Ovary (tissue), 9 donors: ENCODE data around the gene PHKB. TPM values are rescaled to one million over a fixed set of nuclear protein-coding genes. Genes with fewer than 3 reads are reported as not detected.
"Not testable (repeated sequence)": the region's sequence is repeated elsewhere in the genome, so short reads cannot be mapped to it uniquely, and the experiment has no call there.

Experiments used
- DNase-seq, 5 donors: peaks; one replicate each; pipeline ENCODE4 v3.0.0-alpha.2; 2019 to 2020
- H3K27ac ChIP-seq, 2 donors: fragments of 200-600 bp; one replicate each; pipeline versions ENCODE4 v1.5.1 to v1.8.0; 2019 to 2022
- H3K27me3 ChIP-seq: fragments of 200-600 bp; one replicate; pipeline ENCODE4 v1.8.0; 2022
- H3K36me3 ChIP-seq: fragments of 200-600 bp; sonication (generic); one replicate; pipeline ENCODE4 v1.5.1; 2019
- H3K4me1 ChIP-seq: one replicate; pipeline ENCODE4 v1.8.1; 2013; ENCODE audit warnings: mild to moderate bottlenecking, moderate library complexity; ENCODE audit not compliant: insufficient read depth
- H3K4me3 ChIP-seq: fragments of 200-600 bp; sonication (generic); one replicate; pipeline ENCODE4 v1.5.1; 2017
- H3K9me3 ChIP-seq, 2 donors: fragments of 200-600 bp in 1 of 2; sonication (generic) in 1 of 2; one replicate each; pipeline versions ENCODE4 v1.5.1 to v1.8.1; 2013 to 2019; ENCODE audit warnings: mild to moderate bottlenecking in 1 of 2, moderate library complexity in 1 of 2
- EP300 ChIP-seq: sonication (generic); formaldehyde crosslinking; IDR thresholded peaks from one replicate; pipeline ENCODE4 v1.6.1; 2017; ENCODE audit warnings: antibody characterized with exemption
- POLR2A ChIP-seq: fragments of 450-650 bp; IDR thresholded peaks from one replicate; pipeline ENCODE4 v1.6.1; 2017; ENCODE audit warnings: antibody characterized with exemption, mild to moderate bottlenecking, moderate library complexity
- WGBS, 3 donors: extraction: QIAGEN DNeasy Blood & Tissue Kit in 1 of 3; methylation state at CpG; one replicate each; pipeline versions ENCODE4 v1.1.5 to v1.1.7; 2013 to 2017; 5-methylcytosine and 5-hydroxymethylcytosine counted together
- intact Hi-C, 4 donors: fragments of 100-400 bp; cut with DNase I; formaldehyde crosslinking; loops; one replicate each; pipeline versions ENCODE4 v1.11.0 to v1.15.1; 2022 to 2023
- polyA plus RNA-seq, 2 donors: library from polyadenylated mRNA; stranded (reverse); fragments of 200-250 nt in 1 of 2; fragments of 350-450 nt in 1 of 2; fragmentation: Illumina TruSeq in 1 of 2; extraction: RNeasy Lipid Tissue Mini Kit (QIAGEN cat#74804) in 1 of 2; gene quantifications; one replicate each; pipeline ENCODE4 v1.2.3, GENCODE V29; 2013 to 2014
- total RNA-seq, 7 donors: library from RNA; depleted of rRNA in 2 of 7; stranded (reverse); fragments of >200 nt in 2 of 7; fragmentation: NEBNext Ultra II Directional in 3 of 7; extraction: Animal tissue kit (Norgen Biotek cat#: 25700) in 3 of 7; gene quantifications; one replicate each; pipeline versions ENCODE4 v1.1.0 to v1.2.4, GENCODE V29; 2016 to 2023
- TF ChIP-seq, protein P1 (sequence below), 3 donors: fragments of 450-650 bp in 2 of 3; fragments of 200-600 bp in 1 of 3; IDR thresholded peaks; one replicate each; pipeline versions ENCODE4 v1.5.1 to v1.8.0; 2016 to 2022; ENCODE audit warnings: antibody characterized with exemption in 3 of 3, mild to moderate bottlenecking in 1 of 3
- donor health status: DM: no; HTN: no; CAD: no; lungs with moderate emphysema.
- donor health status: DM: no; HTN: no; CAD: no.
- donor health status: Bipolar disorder and iron deficiency.
- donor health status: DM: yes; HTN: yes; CAD: no.
- donor health status: DM: no; HTN: no; CAD: no.
- donor health status: DM: yes; HTN: yes; CAD: no.

Gene PHKB
- total and polyA plus RNA-seq, 9 donors: 16.5 to 86.6 (median 59.4) TPM

DNA sequence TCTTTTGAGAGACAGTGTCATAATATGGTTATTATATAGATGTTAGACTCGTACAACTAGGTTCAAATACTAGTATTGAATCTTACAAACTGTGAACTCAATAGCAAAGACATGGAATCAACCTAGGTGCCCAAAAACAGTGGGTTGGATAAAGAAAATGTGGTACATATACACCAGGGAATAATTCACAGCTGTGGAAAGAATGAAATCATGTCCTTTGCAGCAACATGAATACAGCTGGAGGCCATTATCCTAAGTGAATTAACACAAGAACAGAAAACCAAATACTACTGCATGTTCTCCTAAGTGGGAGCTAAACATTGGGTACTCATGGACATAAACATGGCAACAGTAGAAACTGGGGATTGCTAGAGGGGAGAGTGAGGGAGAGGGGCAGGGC is 8.1 kb downstream of the PHKB start:
- H3K4me3 ChIP-seq: no peak overlapping the region
- no peak for DNase-seq
- H3K4me1 ChIP-seq: peaks cover 4% of the 10 kb centered on the region
- WGBS, 3 donors: 95 to 98% (median 96%) methylated on average over 1 of the region's 1 CpG
- H3K27me3 ChIP-seq: no peaks in the 10 kb centered on the region
- H3K36me3 ChIP-seq: no peaks in the 10 kb centered on the region
- TF ChIP-seq EP300: no peak
- TF ChIP-seq, protein P1, sequence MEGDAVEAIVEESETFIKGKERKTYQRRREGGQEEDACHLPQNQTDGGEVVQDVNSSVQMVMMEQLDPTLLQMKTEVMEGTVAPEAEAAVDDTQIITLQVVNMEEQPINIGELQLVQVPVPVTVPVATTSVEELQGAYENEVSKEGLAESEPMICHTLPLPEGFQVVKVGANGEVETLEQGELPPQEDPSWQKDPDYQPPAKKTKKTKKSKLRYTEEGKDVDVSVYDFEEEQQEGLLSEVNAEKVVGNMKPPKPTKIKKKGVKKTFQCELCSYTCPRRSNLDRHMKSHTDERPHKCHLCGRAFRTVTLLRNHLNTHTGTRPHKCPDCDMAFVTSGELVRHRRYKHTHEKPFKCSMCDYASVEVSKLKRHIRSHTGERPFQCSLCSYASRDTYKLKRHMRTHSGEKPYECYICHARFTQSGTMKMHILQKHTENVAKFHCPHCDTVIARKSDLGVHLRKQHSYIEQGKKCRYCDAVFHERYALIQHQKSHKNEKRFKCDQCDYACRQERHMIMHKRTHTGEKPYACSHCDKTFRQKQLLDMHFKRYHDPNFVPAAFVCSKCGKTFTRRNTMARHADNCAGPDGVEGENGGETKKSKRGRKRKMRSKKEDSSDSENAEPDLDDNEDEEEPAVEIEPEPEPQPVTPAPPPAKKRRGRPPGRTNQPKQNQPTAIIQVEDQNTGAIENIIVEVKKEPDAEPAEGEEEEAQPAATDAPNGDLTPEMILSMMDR (IDR thresholded peaks at IDR 0.05): no peak
- no peak for TF ChIP-seq POLR2A
- no peak overlapping the region for H3K27ac ChIP-seq
- intact Hi-C loops: no loop called here
- H3K9me3 ChIP-seq: no peaks in the 10 kb centered on the region

DNA sequence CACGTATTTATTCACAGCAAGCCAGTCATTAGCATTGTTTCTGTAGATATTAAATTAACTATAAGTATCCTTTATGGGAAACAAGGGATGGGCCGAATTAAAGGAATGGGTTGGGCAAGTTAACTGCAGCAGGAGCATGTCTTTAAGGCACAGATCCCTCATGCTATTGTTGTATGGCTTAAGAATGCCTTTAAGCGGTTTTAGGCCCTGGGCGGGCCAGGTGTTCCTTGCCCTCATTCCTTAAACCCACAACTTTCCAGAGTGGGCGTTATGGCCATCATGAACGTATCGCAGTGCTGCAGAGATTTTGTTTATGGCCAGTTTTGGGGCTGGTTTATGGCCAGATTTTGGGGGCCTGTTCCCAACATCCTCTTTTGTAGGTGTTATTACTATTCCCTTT is 9.1 kb downstream of the PHKB start:
- no peak for TF ChIP-seq EP300
- TF ChIP-seq, protein P1 (IDR thresholded peaks at IDR 0.05): no peak
- TF ChIP-seq POLR2A: no peak
- no peak for DNase-seq
- no peaks in the 10 kb centered on the region for H3K27me3 ChIP-seq
- H3K4me1 ChIP-seq: peaks cover 4% of the 10 kb centered on the region
- H3K4me3 ChIP-seq: no peak overlapping the region
- H3K36me3 ChIP-seq: no peaks in the 10 kb centered on the region
- 93 to 98% (median 97%) methylated on average over 7 of the region's 7 CpGs for WGBS, 3 donors
- H3K9me3 ChIP-seq: no peaks in the 10 kb centered on the region
- intact Hi-C loops: no loop called here
- no peak overlapping the region for H3K27ac ChIP-seq

DNA sequence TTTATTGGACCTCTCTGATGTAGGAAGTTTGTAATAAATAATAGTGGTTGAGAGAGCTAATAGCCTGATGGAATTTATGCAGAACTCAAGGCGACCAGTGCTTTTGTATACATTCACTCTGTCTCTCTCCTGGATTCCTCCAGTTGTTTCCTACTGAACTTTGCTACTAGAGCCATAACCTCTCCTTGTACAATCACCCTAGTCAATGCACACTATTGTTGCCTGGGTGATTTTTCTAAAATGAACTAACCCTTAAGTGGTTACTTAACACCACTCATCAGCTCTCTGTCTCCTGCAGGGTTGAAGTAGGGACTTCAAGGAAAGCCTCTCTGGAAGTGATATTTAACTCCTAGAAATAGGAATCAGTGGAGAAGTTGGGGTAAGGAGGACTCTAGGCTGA is 9.7 kb downstream of the PHKB start:
- Histone ChIP-seq H3K4me3 (no peak overlapping the region), H3K4me1 (peaks cover 4% of the 10 kb centered on the region), H3K27me3 (no peaks in the 10 kb centered on the region), H3K36me3 (no peaks in the 10 kb centered on the region), H3K9me3 (no peaks in the 10 kb centered on the region), H3K27ac (no peak overlapping the region)
- 94 to 100% (median 96%) methylated on average over 1 of the region's 1 CpG for WGBS, 3 donors
- DNase-seq: no peak
- intact Hi-C loops: no loop called here
- TF ChIP-seq EP300 (no peak), POLR2A (no peak)
- TF ChIP-seq, protein P1 (IDR thresholded peaks at IDR 0.05): no peak

DNA sequence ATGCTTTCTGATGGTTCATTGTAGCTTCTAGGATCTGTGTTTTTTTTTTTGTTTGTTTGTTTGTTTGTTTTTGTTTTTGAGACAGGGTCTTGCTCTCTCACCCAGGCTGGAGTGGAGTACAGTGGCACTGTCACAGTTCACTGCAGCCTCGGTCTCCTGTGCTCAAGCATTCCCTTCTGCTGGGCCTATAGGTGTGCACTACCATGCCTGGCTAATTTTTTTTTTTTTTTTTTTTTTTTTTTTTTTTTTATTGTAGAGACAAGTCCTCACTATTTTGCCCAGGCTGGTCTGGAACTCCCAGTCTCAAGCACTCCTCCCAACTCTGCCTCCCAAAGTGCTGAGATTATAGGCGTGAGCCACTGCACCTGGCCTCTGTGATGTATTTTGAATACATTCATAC is 11.9 kb downstream of the PHKB start:
- H3K4me1 ChIP-seq, H3K27me3 ChIP-seq, DNase-seq, H3K36me3 ChIP-seq, H3K27ac ChIP-seq, H3K9me3 ChIP-seq, H3K4me3 ChIP-seq, intact Hi-C loops: not testable (repeated sequence)
- 88 to 93% (median 91%) methylated on average over 2 of the region's 2 CpGs for WGBS, 3 donors

DNA sequence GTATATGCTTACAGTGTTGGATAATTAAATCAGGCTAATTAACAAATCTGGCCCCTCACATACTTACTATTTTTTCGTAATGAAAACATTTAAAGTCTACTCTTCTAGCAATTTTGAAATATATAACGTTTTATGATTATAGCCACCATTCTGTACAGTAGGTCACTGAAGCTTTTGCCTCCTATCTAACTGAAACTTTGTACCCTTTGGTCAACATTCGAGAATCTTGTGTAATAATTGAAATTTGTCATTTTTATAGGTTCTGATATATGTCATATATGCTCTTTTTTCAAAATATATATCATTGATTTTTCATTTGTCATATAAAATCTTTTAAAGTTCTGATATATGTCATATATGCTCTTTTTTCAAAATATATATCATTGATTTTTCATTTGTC is 12.7 kb downstream of the PHKB start:
- no peaks in the 10 kb centered on the region for H3K27me3 ChIP-seq
- no peaks in the 10 kb centered on the region for H3K4me1 ChIP-seq
- 91 to 93% (median 92%) methylated on average over 3 of the region's 3 CpGs for WGBS, 3 donors
- DNase-seq: no peak
- H3K4me3 ChIP-seq: no peak overlapping the region
- no peaks in the 10 kb centered on the region for H3K36me3 ChIP-seq
- no peak overlapping the region for H3K27ac ChIP-seq
- intact Hi-C loops: no loop called here
- TF ChIP-seq, protein P1 (IDR thresholded peaks at IDR 0.05): no peak
- TF ChIP-seq POLR2A: no peak
- no peak for TF ChIP-seq EP300
- no peaks in the 10 kb centered on the region for H3K9me3 ChIP-seq
